NT2/D1 (cell line): ENCODE measurements around the gene VWC2L.

Source experiments
- SUZ12 ChIP-seq: IDR thresholded peaks from 2 replicates; pipeline ENCODE4 v1.6.1; 2011; ENCODE audit not compliant: insufficient read length, insufficient read depth; ENCODE audit errors: extremely low read depth
- YY1 ChIP-seq: IDR thresholded peaks from 2 replicates; pipeline ENCODE4 v1.6.1; 2011; ENCODE audit not compliant: insufficient read length, insufficient read depth
- ZNF274 ChIP-seq: IDR thresholded peaks from 2 replicates; pipeline ENCODE4 v1.6.1; 2011; ENCODE audit warnings: mild to moderate bottlenecking, low read depth, low read length

GRCh38 chr2:214489181-214489580 lies 78.3 kb downstream of the VWC2L start:
- TF ChIP-seq YY1 (no peak), ZNF274 (no peak), SUZ12 (no peak)
